ENCODE data around the gene ANKIB1. TPM values are rescaled to one million over a fixed set of nuclear protein-coding genes. Genes with fewer than 3 reads are reported as not detected.

ANKIB1 gene
- total RNA-seq, 1 experiment from 2014 or later: 83.8 TPM

- in situ Hi-C loops (cut with HindIII; ENCODE audit: low pct_unique_long_range_greater_than_20kb, low sequenced_read_pairs): no loop called here
- Histone ChIP-seq H3K4me1 (ENCODE audit: control insufficient read depth, insufficient read depth, low read length) (no peaks in the 10 kb centered on the region), H3K9me3 (ENCODE audit: control insufficient read depth, insufficient read depth, low read depth, low read length) (no peaks in the 10 kb centered on the region), H3K27ac (ENCODE audit: low read length) (no peak overlapping the region), H3K4me3 (ENCODE audit: low read depth in 2 of 2, low read length in 2 of 2) (no peak overlapping the region), H3K27me3 (ENCODE audit: control insufficient read depth, insufficient read depth, low read length) (no peaks in the 10 kb centered on the region), H3K36me3 (ENCODE audit: control insufficient read depth, insufficient read depth, low read length) (peaks cover 4% of the 10 kb centered on the region)
- intact Hi-C loops (cut with micrococcal nuclease; ENCODE audit: unreplicated experiment): no loop called here
- ChIA-PET POLR2A (no interaction called here), CTCF (no interaction called here)
- DNase-seq (ENCODE audit: low read depth, low spot score) (no peak), ATAC-seq (no peak)
- no TSS peak for BruUV-seq (replicated peaks)
- TF ChIP-seq REST (IDR thresholded peaks at IDR 0.05; ENCODE audit: insufficient read depth in 1 of 2, low read depth in 2 of 2, low read length in 1 of 2) (no peak), POLR2AphosphoS5 (IDR thresholded peaks at IDR 0.05; ENCODE audit: low read depth, low read length) (no peak), SIN3A (IDR thresholded peaks at IDR 0.05; ENCODE audit: borderline replicate concordance, insufficient read depth, low read depth, low read length) (no peak), CTCF (IDR thresholded peaks at IDR 0.05) (no peak), TCF7L2 (IDR thresholded peaks at IDR 0.05; ENCODE audit: low read depth, low read length) (no peak)
Measured at GRCh38 chr7:92352009-92352408, 106.2 kb downstream of the ANKIB1 start.

GRCh38 chr7:92354214-92354613 lies 108.4 kb downstream of the ANKIB1 start:
- TF ChIP-seq POLR2AphosphoS5 (IDR thresholded peaks at IDR 0.05; ENCODE audit: low read depth, low read length) (no peak), CTCF (IDR thresholded peaks at IDR 0.05) (no peak), REST (IDR thresholded peaks at IDR 0.05; ENCODE audit: insufficient read depth in 1 of 2, low read depth in 2 of 2, low read length in 1 of 2) (no peak), TCF7L2 (IDR thresholded peaks at IDR 0.05; ENCODE audit: low read depth, low read length) (no peak), SIN3A (IDR thresholded peaks at IDR 0.05; ENCODE audit: borderline replicate concordance, insufficient read depth, low read depth, low read length) (no peak)
- DNase-seq (ENCODE audit: low read depth, low spot score): no peak
- no TSS peak for BruUV-seq (replicated peaks)
- in situ Hi-C loops (cut with HindIII; ENCODE audit: low pct_unique_long_range_greater_than_20kb, low sequenced_read_pairs) (no loop called here), intact Hi-C loops (cut with micrococcal nuclease; ENCODE audit: unreplicated experiment) (no loop called here)
- Histone ChIP-seq H3K27me3 (ENCODE audit: control insufficient read depth, insufficient read depth, low read length) (no peaks in the 10 kb centered on the region), H3K27ac (ENCODE audit: low read length) (no peak overlapping the region), H3K36me3 (ENCODE audit: control insufficient read depth, insufficient read depth, low read length) (peaks cover 4% of the 10 kb centered on the region), H3K4me3 (ENCODE audit: low read depth in 2 of 2, low read length in 2 of 2) (no peak overlapping the region), H3K9me3 (ENCODE audit: control insufficient read depth, insufficient read depth, low read depth, low read length) (no peaks in the 10 kb centered on the region), H3K4me1 (ENCODE audit: control insufficient read depth, insufficient read depth, low read length) (no peaks in the 10 kb centered on the region)
- CTCF ChIA-PET: no interaction called here
- POLR2A ChIA-PET: interaction anchor here (0.6 kb wide), 1 partner anchor 10 kb away, joined by 5 read pairs; no protein-coding TSS in a partner anchor
- no peak for ATAC-seq
